ENCODE results near the gene LRG1. TPM values are rescaled to one million over a fixed set of nuclear protein-coding genes. Genes with fewer than 3 reads are reported as not detected.

Gene LRG1
- total and polyA plus RNA-seq, 8 donors = 2.1 to 23.3 (median 7.6) TPM; not detected in 1

DNA sequence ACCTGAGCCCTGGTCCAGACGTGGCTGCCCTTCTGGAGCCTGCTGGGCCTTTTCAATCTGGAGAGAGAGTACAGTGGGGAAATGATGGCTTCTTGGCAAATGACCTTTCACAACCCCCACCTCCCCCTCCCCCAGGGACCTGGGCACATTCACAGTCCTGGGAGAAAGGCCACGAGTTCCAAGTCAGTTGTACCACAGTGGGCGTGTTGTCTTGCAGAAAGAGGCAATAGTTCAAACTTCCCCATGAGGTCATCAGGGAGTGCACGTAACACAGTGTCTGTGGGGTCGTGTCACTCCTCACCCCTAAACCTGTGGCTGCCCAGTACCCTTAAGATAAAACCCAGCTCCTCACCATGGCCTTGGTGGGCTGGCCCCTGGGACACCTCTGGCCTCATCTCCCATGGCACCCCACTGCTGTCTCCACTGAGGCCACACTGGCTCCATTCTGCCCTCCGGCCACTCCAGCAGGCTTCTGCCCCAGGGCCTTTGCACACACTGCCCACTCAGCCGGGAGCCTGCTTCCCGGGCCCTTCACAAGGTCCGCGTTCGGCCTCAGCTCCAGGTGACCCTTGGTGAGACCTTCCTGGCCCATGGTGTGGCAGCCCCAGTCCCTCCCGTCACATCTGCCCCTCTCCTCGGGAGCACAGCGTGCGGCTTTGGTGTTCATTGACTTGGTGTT, 34.8 kb downstream of the LRG1 start:
- no peaks in the 10 kb centered on the region for H3K27me3 ChIP-seq
- peaks cover 16 to 85% (median 74%) of the 10 kb centered on the region in 4 donors for H3K36me3 ChIP-seq
- 75 to 90% (median 78%) methylated on average over 7 to 15 of the region's 15 CpGs for WGBS, 5 donors
- H3K4me3 ChIP-seq = no peak overlapping the region
- intact Hi-C loops (cut with DNase I; ENCODE audit: low total_unique reads) = no loop called here
- DNase-seq = no peak
- TF ChIP-seq EP300 (IDR thresholded peaks at IDR 0.05) (no peak), POLR2A (IDR thresholded peaks at IDR 0.05) (no peak), POLR2AphosphoS5 (IDR thresholded peaks at IDR 0.05) (no peak)
- TF ChIP-seq, protein P1, sequence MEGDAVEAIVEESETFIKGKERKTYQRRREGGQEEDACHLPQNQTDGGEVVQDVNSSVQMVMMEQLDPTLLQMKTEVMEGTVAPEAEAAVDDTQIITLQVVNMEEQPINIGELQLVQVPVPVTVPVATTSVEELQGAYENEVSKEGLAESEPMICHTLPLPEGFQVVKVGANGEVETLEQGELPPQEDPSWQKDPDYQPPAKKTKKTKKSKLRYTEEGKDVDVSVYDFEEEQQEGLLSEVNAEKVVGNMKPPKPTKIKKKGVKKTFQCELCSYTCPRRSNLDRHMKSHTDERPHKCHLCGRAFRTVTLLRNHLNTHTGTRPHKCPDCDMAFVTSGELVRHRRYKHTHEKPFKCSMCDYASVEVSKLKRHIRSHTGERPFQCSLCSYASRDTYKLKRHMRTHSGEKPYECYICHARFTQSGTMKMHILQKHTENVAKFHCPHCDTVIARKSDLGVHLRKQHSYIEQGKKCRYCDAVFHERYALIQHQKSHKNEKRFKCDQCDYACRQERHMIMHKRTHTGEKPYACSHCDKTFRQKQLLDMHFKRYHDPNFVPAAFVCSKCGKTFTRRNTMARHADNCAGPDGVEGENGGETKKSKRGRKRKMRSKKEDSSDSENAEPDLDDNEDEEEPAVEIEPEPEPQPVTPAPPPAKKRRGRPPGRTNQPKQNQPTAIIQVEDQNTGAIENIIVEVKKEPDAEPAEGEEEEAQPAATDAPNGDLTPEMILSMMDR (IDR thresholded peaks at IDR 0.05) = no peak
- H3K9me3 ChIP-seq = no peaks in the 10 kb centered on the region
- H3K4me1 ChIP-seq = peaks cover 0 to 5% (median 0%) of the 10 kb centered on the region in 4 donors
- no peak overlapping the region for H3K27ac ChIP-seq

DNA sequence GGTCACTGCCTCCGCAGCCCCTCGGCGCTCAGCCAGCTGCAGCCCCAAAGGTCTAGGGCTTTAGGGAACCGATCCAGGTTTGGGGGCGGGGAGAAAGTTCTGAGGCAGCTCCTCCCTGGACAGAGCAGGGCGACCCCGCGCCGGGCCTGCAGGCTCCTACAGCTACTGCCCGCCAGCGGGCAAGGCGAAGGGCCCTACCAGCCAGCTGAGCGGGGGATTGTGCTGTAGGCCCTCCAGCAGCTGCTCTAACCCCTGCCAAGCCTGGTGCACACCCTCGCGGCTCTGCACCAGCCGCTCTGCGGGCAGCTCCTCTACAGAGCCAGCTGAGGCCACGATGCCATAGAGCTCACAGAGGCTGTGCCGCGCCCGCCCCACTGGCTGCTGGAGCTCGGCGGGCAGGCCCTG, 35.5 kb downstream of the LRG1 start:
- H3K36me3 ChIP-seq = peaks cover 23 to 92% (median 82%) of the 10 kb centered on the region in 4 donors
- H3K4me3 ChIP-seq = no peak overlapping the region
- no peaks in the 10 kb centered on the region for H3K9me3 ChIP-seq
- TF ChIP-seq EP300 (IDR thresholded peaks at IDR 0.05) (no peak), POLR2A (IDR thresholded peaks at IDR 0.05) (no peak), POLR2AphosphoS5 (IDR thresholded peaks at IDR 0.05) (no peak)
- TF ChIP-seq, protein P1 (IDR thresholded peaks at IDR 0.05) = no peak
- 82 to 92% (median 87%) methylated on average over 15 to 23 of the region's 23 CpGs for WGBS, 5 donors
- no peak overlapping the region for H3K27ac ChIP-seq
- DNase-seq = no peak
- H3K27me3 ChIP-seq = no peaks in the 10 kb centered on the region
- H3K4me1 ChIP-seq = peaks cover 0 to 5% (median 0%) of the 10 kb centered on the region in 4 donors
- intact Hi-C loops (cut with DNase I; ENCODE audit: low total_unique reads) = no loop called here

DNA sequence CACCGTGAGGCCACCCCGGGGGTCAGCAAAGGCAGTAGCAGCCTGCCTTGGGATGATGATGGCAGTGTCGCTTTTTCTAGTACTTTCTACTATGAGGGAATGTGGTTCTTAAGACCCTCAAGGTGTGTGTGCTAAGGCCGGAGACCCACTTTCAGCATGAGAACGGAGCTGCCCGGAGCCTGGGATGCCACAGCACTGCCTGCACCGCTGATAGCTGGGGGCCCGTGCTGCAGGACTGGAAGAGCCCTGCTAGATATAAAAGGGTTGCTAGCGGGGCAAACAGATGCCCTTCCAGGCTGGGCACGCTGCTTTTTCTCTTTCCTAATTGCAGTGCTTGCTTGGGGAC, 36.0 kb downstream of the LRG1 start:
- peaks cover 28 to 97% (median 87%) of the 10 kb centered on the region in 4 donors for H3K36me3 ChIP-seq
- H3K27ac ChIP-seq = no peak overlapping the region
- no peak overlapping the region for H3K4me3 ChIP-seq
- intact Hi-C loops (cut with DNase I; ENCODE audit: low total_unique reads) = no loop called here
- no peaks in the 10 kb centered on the region for H3K9me3 ChIP-seq
- peaks cover 0 to 5% (median 0%) of the 10 kb centered on the region in 4 donors for H3K4me1 ChIP-seq
- no peak for TF ChIP-seq EP300 (IDR thresholded peaks at IDR 0.05)
- TF ChIP-seq POLR2AphosphoS5 (IDR thresholded peaks at IDR 0.05) = no peak
- no peak for TF ChIP-seq POLR2A (IDR thresholded peaks at IDR 0.05)
- TF ChIP-seq, protein P1 (IDR thresholded peaks at IDR 0.05) = no peak
- DNase-seq = no peak
- WGBS, 5 donors = 84 to 93% (median 89%) methylated on average over 7 to 10 of the region's 10 CpGs
- H3K27me3 ChIP-seq = no peaks in the 10 kb centered on the region

DNA sequence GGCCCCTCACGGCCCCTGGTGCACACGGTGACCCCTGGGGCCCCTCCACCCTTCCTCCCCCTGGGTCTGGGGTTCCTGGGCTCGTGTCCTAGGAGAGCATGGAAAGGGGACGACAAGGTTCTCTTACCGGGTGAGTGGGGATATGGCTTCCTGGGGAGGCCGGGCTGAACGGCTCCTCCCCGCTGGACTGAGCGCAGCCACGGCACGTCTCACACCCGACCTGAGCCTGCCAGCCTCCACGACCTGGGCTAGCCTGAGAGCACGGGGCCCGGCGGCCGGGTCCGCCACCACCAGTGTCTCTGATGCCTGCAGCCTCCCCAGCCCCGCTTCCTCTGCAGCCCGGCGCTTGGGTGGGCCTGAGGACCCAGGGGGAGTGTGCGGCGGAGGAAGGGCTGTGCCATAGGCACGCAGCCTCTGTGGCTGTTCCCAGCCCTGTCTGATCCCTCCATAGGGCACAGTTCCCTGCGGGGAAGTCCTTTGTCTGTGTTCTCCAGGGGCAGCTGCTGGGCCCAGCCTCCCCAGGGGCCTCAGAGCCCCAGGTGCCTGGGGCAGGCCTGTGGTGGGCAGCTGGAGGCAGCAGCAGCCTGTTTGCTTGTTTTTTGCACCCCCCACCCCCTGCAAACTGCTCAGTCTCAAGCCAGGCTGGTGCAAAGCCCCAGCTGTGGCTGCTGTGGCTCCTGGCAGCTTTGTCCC, 36.6 kb downstream of the LRG1 start:
- Histone ChIP-seq H3K4me1 (peaks cover 0 to 5% (median 0%) of the 10 kb centered on the region in 4 donors), H3K4me3 (no peak overlapping the region), H3K36me3 (peaks cover 31 to 97% (median 90%) of the 10 kb centered on the region in 4 donors), H3K27ac (peak overlapping the region in 1 of 5 donors; percentile 27), H3K9me3 (no peaks in the 10 kb centered on the region), H3K27me3 (no peaks in the 10 kb centered on the region)
- WGBS, 5 donors = 74 to 92% (median 90%) methylated on average over 4 to 25 of the region's 25 CpGs
- intact Hi-C loops (cut with DNase I; ENCODE audit: low total_unique reads) = no loop called here
- TF ChIP-seq EP300 (IDR thresholded peaks at IDR 0.05) = no peak
- no peak for TF ChIP-seq POLR2A (IDR thresholded peaks at IDR 0.05)
- TF ChIP-seq, protein P1 (IDR thresholded peaks at IDR 0.05) = no peak
- no peak for TF ChIP-seq POLR2AphosphoS5 (IDR thresholded peaks at IDR 0.05)
- no peak for DNase-seq
